ENCODE results near the gene ZNF765. TPM values are rescaled to one million over a fixed set of nuclear protein-coding genes. Genes with fewer than 3 reads are reported as not detected.
"Not testable (repeated sequence)": the region's sequence is repeated elsewhere in the genome, so short reads cannot be mapped to it uniquely, and the experiment has no call there.

The ZNF765 gene
- total RNA-seq = 10 to 100 TPM; 10.4 to 16.9 (median 12.5) TPM

DNA sequence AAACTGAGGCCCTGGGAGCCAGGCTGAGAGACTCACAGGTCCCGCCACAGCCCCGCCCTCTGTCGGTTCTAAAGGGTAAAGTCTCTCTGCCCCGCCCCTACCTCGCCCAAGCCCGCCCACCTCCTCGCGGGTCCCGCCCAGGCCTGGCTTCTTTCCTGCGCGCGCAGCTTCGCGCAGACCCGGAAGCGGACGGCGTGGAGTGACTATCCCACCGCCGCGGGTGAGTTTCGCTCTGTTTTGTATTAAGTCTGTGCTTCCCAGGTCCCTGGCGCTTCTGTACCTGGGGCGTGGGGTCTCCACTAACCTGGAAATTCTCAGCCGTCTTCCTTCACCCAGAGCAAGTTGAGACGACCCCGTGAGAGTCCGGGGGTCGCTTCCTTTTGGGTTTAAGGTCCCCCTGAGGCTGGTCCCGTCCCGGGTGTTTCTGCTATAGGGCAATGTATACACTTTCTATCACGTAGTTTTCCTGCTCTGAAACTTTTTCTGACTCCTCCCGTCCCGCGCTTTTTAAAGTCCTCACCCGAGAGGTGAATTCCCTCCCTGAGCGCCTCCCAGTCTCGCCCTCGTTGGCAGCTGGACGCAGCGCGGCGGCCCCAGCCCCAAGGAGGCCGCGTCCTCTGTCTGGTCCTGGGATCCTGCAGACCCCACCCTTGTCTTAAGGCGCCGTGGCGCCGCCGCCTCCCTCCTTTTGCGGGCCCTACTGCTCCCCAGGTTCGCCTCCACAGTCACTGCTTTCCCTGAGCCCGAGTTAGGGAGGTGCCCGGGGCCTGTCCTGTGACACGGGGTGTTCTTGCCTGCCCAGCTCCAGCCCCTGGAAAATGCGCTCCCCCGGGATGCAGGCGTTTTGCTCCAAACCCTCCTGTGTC is at the start of gene ZNF765:
Gene ZNF765 (plus strand): TSS at position 176 of the 866 bp plus-strand sequence. CDS start 2,867 bp downstream, outside the sequence.
- 1% methylated on average over 34 to 41 of the region's 58 CpGs for WGBS, 2 donors
- peak; percentile 94 to 96 for DNase-seq
- peak within 1 kb of the TSS; percentile 23 to 89 (median 47) for H3K4me3 ChIP-seq (replicated peaks in 1 of 3)
- H3K9me3 ChIP-seq = no peaks in the 10 kb centered on the region
- intact Hi-C loops (cut with DNase I) = loop anchor here (5.0 kb wide), 1 partner anchor 37 kb away; the partner anchor contains the start of gene ZNF761
- H3K4me1 ChIP-seq = peaks cover 0 to 16% of the 10 kb centered on the region in 2 donors
- TF ChIP-seq, protein P1, sequence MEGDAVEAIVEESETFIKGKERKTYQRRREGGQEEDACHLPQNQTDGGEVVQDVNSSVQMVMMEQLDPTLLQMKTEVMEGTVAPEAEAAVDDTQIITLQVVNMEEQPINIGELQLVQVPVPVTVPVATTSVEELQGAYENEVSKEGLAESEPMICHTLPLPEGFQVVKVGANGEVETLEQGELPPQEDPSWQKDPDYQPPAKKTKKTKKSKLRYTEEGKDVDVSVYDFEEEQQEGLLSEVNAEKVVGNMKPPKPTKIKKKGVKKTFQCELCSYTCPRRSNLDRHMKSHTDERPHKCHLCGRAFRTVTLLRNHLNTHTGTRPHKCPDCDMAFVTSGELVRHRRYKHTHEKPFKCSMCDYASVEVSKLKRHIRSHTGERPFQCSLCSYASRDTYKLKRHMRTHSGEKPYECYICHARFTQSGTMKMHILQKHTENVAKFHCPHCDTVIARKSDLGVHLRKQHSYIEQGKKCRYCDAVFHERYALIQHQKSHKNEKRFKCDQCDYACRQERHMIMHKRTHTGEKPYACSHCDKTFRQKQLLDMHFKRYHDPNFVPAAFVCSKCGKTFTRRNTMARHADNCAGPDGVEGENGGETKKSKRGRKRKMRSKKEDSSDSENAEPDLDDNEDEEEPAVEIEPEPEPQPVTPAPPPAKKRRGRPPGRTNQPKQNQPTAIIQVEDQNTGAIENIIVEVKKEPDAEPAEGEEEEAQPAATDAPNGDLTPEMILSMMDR (IDR thresholded peaks at IDR 0.05) = peak in 3 of 6 experiments; percentile 31 to 57 (median 49)
- TF ChIP-seq POLR2A (IDR thresholded peaks at IDR 0.05) = peak; percentile 13 to 73
- H3K36me3 ChIP-seq = peaks cover 0 to 9% of the 10 kb centered on the region in 2 donors
- H3K27ac ChIP-seq = peak within 1 kb of the TSS; percentile 34 to 44 (median 41)
- no peaks in the 10 kb centered on the region for H3K27me3 ChIP-seq

GRCh38 chr19:53355739-53356138 is 39.2 kb upstream of the ZNF765 start:
- 93 to 98% methylated on average over 1 of the region's 1 CpG for WGBS, 2 donors
- H3K4me3 ChIP-seq (replicated peaks in 1 of 3) = no peak overlapping the region
- intact Hi-C loops (cut with DNase I) = no loop called here
- no peak for DNase-seq
- no peaks in the 10 kb centered on the region for H3K27me3 ChIP-seq
- H3K27ac ChIP-seq = no peak overlapping the region
- no peaks in the 10 kb centered on the region for H3K4me1 ChIP-seq
- H3K9me3 ChIP-seq = peaks cover 5% of the 10 kb centered on the region
- TF ChIP-seq POLR2A (IDR thresholded peaks at IDR 0.05) = no peak
- TF ChIP-seq, protein P1 (IDR thresholded peaks at IDR 0.05) = no peak
- peaks cover 10 to 11% of the 10 kb centered on the region in 2 donors for H3K36me3 ChIP-seq

GRCh38 chr19:53357821-53358581 is 36.9 kb upstream of the ZNF765 start:
- Histone ChIP-seq H3K9me3 (no peaks in the 10 kb centered on the region), H3K4me3 (replicated peaks in 1 of 3) (no peak overlapping the region), H3K4me1 (no peaks in the 10 kb centered on the region), H3K36me3 (no peaks in the 10 kb centered on the region), H3K27me3 (no peaks in the 10 kb centered on the region), H3K27ac (no peak overlapping the region)
- no peak for TF ChIP-seq POLR2A (IDR thresholded peaks at IDR 0.05)
- TF ChIP-seq, protein P1 (IDR thresholded peaks at IDR 0.05) = no peak
- intact Hi-C loops (cut with DNase I) = no loop called here
- no peak for DNase-seq
- 64 to 66% methylated on average over 34 to 35 of the region's 35 CpGs for WGBS, 2 donors

GRCh38 chr19:53360056-53360455 is 34.9 kb upstream of the ZNF765 start:
- intact Hi-C loops (cut with DNase I) = loop anchor here (10.0 kb wide), 1 partner anchor 165 kb away; the partner anchor contains the start of gene ZNF665
- WGBS, 2 donors = 92 to 96% methylated on average over 10 of the region's 10 CpGs

GRCh38 chr19:53365134-53365898 is 29.6 kb upstream of the ZNF765 start, which contains the start of gene ZNF525:
Gene ZNF525, plus strand, starts transcription at chr19:53365705. Its CDS starts 6,577 bp downstream, at chr19:53372282.
- Histone ChIP-seq H3K4me1 (peaks cover 3 to 5% of the 10 kb centered on the region in 2 donors), H3K27ac (peak within 1 kb of the TSS in 2 of 3 donors; percentile 12 to 49), H3K27me3 (no peaks in the 10 kb centered on the region), H3K36me3 (no peaks in the 10 kb centered on the region), H3K9me3 (no peaks in the 10 kb centered on the region), H3K4me3 (replicated peaks in 1 of 3) (peak within 1 kb of the TSS; percentile 0 to 77 (median 64))
- intact Hi-C loops (cut with DNase I) = loop anchor here (10.0 kb wide), 1 partner anchor 171 kb away; the partner anchor contains the start of gene ZNF665
- 0 to 2% methylated on average over 17 to 35 of the region's 45 CpGs for WGBS, 2 donors
- TF ChIP-seq POLR2A (IDR thresholded peaks at IDR 0.05) = peak in 1 of 2 donors; percentile 63
- TF ChIP-seq, protein P1 (IDR thresholded peaks at IDR 0.05) = peak in 3 of 6 experiments; percentile 1 to 33 (median 9)
- DNase-seq = peak; percentile 95

More at GRCh38 chr19:53360056-53360455, 34.9 kb upstream of the ZNF765 start:
- H3K4me3 ChIP-seq (replicated peaks in 1 of 3); H3K36me3 ChIP-seq; H3K4me1 ChIP-seq; H3K27ac ChIP-seq; H3K27me3 ChIP-seq; DNase-seq; H3K9me3 ChIP-seq: not testable (repeated sequence)
